ENCODE data around the gene MPPE1. TPM values are rescaled to one million over a fixed set of nuclear protein-coding genes. Genes with fewer than 3 reads are reported as not detected.

The MPPE1 gene
- total RNA-seq, 6 donors from 2014 or later: 37.4 to 114 (median 75.3) TPM

DNA sequence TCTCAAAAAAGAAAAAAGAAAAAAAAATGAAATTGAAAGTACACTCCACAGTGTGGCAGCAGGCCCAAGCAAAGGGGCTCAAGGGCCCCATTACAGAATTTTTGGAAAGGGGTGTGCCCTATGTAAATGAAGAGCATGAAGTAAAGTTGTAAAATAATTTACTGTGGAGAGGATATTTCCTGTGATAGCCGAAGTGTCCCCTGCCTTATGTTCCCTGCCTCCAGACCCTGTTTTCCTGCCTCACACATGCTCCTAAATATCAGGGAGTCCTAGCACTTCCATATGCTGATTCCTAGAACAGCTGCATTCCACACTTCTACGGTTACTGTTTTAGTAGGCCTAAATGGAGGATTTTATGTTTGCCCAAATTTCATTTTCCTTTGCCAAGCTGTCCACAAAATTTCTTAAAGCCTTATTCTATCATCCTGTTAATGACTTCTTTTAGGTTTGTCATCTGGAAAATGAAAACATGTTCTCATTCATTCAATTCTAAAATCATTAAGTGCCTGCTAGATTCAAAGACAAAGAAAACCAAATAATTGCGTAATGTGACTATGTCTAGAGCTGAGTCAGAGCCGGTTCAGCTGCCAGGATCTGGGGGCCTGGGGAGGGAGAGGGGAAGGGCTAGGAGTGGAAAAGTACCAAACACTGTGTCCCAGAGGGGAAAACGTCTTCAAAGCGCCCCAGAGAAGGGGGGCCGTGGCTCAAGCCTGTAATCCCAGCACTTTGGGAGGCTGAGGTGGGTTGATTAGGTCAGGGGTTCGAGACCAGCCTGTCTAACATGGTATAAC lies 47.3 kb upstream of the MPPE1 start:
- TF ChIP-seq POLR2AphosphoS5 (IDR thresholded peaks at IDR 0.05): peak; percentile 12 to 27
- TF ChIP-seq EP300 (IDR thresholded peaks at IDR 0.05): no peak
- no peak for TF ChIP-seq POLR2A (IDR thresholded peaks at IDR 0.05)
- TF ChIP-seq, protein P1, sequence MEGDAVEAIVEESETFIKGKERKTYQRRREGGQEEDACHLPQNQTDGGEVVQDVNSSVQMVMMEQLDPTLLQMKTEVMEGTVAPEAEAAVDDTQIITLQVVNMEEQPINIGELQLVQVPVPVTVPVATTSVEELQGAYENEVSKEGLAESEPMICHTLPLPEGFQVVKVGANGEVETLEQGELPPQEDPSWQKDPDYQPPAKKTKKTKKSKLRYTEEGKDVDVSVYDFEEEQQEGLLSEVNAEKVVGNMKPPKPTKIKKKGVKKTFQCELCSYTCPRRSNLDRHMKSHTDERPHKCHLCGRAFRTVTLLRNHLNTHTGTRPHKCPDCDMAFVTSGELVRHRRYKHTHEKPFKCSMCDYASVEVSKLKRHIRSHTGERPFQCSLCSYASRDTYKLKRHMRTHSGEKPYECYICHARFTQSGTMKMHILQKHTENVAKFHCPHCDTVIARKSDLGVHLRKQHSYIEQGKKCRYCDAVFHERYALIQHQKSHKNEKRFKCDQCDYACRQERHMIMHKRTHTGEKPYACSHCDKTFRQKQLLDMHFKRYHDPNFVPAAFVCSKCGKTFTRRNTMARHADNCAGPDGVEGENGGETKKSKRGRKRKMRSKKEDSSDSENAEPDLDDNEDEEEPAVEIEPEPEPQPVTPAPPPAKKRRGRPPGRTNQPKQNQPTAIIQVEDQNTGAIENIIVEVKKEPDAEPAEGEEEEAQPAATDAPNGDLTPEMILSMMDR (IDR thresholded peaks at IDR 0.05): no peak
- 34 to 41% methylated on average over 8 of the region's 8 CpGs for WGBS, 2 donors
- peaks cover 0 to 20% (median 11%) of the 10 kb centered on the region in 4 donors for H3K4me1 ChIP-seq
- H3K9me3 ChIP-seq: peaks cover 0 to 15% (median 14%) of the 10 kb centered on the region in 4 donors
- peak; percentile 71 to 74 for ATAC-seq (ENCODE audit: low FRiP score in 2 of 2)
- H3K4me3 ChIP-seq: no peak overlapping the region
- no peaks in the 10 kb centered on the region for H3K36me3 ChIP-seq
- DNase-seq: peak in 1 of 2 donors; percentile 80
- peak overlapping the region; percentile 15 to 73 (median 55) for H3K27ac ChIP-seq
- H3K27me3 ChIP-seq: no peaks in the 10 kb centered on the region

DNA sequence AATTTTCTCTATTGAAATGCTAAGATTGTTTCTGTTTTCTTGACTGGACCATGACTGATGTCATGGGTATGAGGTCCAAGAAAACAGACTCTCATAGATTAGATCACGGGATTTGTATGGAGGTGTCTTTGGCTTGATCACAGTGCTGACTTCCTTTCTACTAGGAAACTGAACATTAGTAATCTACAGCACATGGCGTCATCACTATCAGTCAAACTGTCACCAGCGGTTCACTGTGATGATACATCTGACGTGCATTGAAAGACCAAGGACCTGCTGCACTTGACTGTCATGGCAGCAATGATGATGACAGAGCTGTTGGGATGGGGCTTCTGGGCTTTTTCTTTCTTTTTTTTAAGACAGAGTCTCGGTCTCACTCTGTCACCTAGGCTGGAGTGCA lies 45.0 kb upstream of the MPPE1 start:
- Histone ChIP-seq H3K36me3 (no peaks in the 10 kb centered on the region), H3K4me3 (no peak overlapping the region), H3K27ac (no peak overlapping the region), H3K27me3 (no peaks in the 10 kb centered on the region), H3K4me1 (peaks cover 8 to 35% (median 19%) of the 10 kb centered on the region in 4 donors), H3K9me3 (peaks cover 0 to 15% (median 14%) of the 10 kb centered on the region in 4 donors)
- DNase-seq: no peak
- no peak for ATAC-seq (ENCODE audit: low FRiP score in 2 of 2)
- WGBS, 2 donors: 78 to 88% methylated on average over 5 of the region's 5 CpGs
- TF ChIP-seq EP300 (IDR thresholded peaks at IDR 0.05) (no peak), POLR2A (IDR thresholded peaks at IDR 0.05) (no peak), POLR2AphosphoS5 (IDR thresholded peaks at IDR 0.05) (no peak)
- TF ChIP-seq, protein P1 (IDR thresholded peaks at IDR 0.05): no peak

DNA sequence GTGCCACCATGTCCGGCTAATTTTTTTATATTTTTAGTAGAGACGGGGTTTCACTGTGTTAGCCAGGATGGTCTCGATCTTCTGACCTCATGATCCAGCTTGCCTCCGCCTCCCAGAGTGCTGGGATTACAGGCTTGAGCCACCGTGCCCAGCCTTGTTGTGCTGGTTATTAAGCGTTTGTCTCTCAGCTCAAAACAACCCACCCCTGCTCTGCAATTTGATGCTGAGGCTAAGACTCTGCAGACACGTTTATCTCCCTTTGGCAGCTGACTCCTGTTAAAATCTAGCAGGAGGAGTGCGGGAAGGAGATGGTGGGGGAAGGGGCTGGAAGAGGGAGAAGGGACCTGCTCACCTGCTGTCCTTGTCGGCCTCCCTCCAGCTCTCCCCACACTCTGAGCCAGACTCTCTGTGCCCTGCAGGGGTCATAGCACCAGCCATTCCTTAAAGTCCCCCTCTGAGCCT lies 43.3 kb upstream of the MPPE1 start:
- Histone ChIP-seq H3K27ac (no peak overlapping the region), H3K27me3 (no peaks in the 10 kb centered on the region), H3K4me1 (peaks cover 19 to 47% (median 31%) of the 10 kb centered on the region in 4 donors), H3K9me3 (peaks cover 0 to 3% (median under 1%) of the 10 kb centered on the region in 4 donors), H3K36me3 (no peaks in the 10 kb centered on the region), H3K4me3 (no peak overlapping the region)
- DNase-seq: no peak
- ATAC-seq (ENCODE audit: low FRiP score in 2 of 2): no peak
- TF ChIP-seq EP300 (IDR thresholded peaks at IDR 0.05): no peak
- 70 to 91% methylated on average over 9 of the region's 9 CpGs for WGBS, 2 donors

DNA sequence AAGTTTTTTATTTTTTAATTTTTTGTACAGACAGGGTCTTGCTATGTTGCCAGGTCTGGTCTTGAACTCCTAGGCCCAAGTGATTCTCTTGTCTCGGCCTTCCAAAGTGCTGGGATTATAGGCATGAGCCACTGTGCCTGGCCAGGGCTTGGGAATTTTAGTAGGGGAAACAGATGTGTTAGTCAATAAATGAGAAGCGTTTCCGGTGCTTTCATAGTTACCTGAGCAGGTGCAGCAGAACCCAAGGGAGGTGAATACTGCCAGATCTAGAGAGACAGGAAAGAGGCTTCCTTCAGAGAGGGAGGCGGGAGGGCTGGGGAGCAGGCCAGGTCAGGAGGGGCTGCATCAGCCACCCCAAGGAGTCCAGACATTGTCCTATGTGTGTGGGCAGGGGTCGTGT lies 42.7 kb upstream of the MPPE1 start:
- TF ChIP-seq POLR2A (IDR thresholded peaks at IDR 0.05): no peak
- no peak for TF ChIP-seq POLR2AphosphoS5 (IDR thresholded peaks at IDR 0.05)
- TF ChIP-seq, protein P1 (IDR thresholded peaks at IDR 0.05): no peak
- no peak for TF ChIP-seq EP300 (IDR thresholded peaks at IDR 0.05)
- Histone ChIP-seq H3K36me3 (no peaks in the 10 kb centered on the region), H3K4me1 (peaks cover 20 to 53% (median 36%) of the 10 kb centered on the region in 4 donors), H3K27me3 (no peaks in the 10 kb centered on the region), H3K27ac (no peak overlapping the region), H3K4me3 (no peak overlapping the region), H3K9me3 (no peaks in the 10 kb centered on the region)
- no peak for ATAC-seq (ENCODE audit: low FRiP score in 2 of 2)
- no peak for DNase-seq
- 79 to 83% methylated on average over 5 of the region's 5 CpGs for WGBS, 2 donors

DNA sequence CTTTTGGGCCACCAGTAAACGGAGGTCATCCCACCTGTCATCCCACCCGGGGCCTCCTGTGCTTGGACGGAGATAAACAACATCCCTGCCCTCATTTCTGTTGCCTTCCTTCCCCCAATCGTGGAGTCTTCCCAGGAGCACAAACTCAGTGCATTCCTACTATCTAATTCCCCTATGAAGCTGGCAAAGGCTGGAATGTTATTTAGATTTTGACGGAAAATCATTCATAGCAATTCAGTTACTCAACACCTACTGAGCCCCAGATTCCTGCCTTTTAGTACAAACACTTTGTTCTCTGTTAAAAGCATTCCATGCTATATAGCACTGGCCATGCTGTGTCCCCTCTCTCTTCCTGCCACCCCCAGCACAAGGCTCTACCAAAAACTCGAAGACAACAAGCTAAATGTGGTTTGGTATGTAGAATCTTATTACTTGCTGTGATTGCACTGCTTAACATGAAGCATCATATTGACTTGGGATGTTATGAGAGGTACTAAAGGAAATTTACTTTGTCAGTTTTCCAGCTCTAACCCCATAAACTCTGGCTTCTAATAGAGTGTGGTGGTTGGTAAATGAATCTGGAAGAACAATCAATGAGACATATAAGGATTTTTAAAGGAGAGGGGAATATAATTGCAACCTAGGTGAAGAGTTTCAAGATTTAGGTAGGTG lies 40.9 kb upstream of the MPPE1 start:
- Histone ChIP-seq H3K9me3 (no peaks in the 10 kb centered on the region), H3K27ac (peak overlapping the region; percentile 69 to 99 (median 96)), H3K27me3 (no peaks in the 10 kb centered on the region), H3K4me3 (no peak overlapping the region), H3K36me3 (no peaks in the 10 kb centered on the region), H3K4me1 (peaks cover 17 to 35% (median 29%) of the 10 kb centered on the region in 4 donors)
- WGBS, 2 donors: 55 to 70% methylated on average over 6 of the region's 6 CpGs
- TF ChIP-seq POLR2AphosphoS5 (IDR thresholded peaks at IDR 0.05) (no peak), POLR2A (IDR thresholded peaks at IDR 0.05) (no peak), EP300 (IDR thresholded peaks at IDR 0.05) (no peak)
- TF ChIP-seq, protein P1 (IDR thresholded peaks at IDR 0.05): no peak
- no peak for ATAC-seq (ENCODE audit: low FRiP score in 2 of 2)
- no peak for DNase-seq

All from upper lobe of left lung (tissue), 6 donors.